ENCODE measurements around the gene NEURL1. TPM values are rescaled to one million over a fixed set of nuclear protein-coding genes. Genes with fewer than 3 reads are reported as not detected.

Gene NEURL1
- total and polyA plus RNA-seq, 10 of the 15 experiments (the other 5 are each of a cell fraction or from before 2014, with no cell fraction given) = 0.02 to 0.05 (median 0.05) TPM; not detected in 6

DNA sequence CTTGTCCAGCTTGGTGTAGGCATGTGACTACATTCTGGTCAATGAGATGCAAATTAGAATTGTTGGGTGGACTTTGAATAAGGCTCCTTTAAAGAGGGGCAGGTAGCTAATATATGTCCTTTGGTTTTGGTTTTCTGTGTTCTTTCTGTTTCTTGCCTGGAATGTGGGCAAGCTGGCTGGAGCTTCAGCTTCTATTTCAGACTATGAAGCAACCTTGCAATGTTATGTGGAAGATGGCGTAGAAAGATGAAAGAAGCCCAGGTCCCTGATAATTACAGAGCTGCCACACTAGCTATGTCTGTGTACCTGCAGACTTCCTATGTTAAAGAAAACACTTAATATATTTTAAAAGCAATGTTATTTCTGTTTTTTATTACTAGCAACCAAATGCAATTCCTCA, 46.2 kb downstream of the NEURL1 start:
- CTCF ChIA-PET = interaction anchor here (1.0 to 1.1 kb wide), 2 partner anchors 12 to 146 kb away, joined by 3 read pairs; no protein-coding TSS in a partner anchor
- TF ChIP-seq, protein P1, sequence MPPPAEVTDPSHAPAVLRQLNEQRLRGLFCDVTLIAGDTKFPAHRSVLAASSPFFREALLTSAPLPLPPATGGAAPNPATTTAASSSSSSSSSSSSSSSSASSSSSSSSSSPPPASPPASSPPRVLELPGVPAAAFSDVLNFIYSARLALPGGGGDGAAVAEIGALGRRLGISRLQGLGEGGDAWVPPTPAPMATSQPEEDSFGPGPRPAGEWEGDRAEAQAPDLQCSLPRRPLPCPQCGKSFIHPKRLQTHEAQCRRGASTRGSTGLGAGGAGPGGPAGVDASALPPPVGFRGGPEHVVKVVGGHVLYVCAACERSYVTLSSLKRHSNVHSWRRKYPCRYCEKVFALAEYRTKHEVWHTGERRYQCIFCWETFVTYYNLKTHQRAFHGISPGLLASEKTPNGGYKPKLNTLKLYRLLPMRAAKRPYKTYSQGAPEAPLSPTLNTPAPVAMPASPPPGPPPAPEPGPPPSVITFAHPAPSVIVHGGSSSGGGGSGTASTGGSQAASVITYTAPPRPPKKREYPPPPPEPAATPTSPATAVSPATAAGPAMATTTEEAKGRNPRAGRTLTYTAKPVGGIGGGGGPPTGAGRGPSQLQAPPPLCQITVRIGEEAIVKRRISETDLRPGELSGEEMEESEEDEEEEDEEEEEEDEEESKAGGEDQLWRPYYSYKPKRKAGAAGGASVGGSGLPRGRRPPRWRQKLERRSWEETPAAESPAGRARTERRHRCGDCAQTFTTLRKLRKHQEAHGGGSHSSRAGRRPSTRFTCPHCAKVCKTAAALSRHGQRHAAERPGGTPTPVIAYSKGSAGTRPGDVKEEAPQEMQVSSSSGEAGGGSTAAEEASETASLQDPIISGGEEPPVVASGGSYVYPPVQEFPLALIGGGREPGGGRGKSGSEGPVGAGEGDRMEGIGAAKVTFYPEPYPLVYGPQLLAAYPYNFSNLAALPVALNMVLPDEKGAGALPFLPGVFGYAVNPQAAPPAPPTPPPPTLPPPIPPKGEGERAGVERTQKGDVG (CRISPR knock-in tag; IDR thresholded peaks at IDR 0.05) = no peak
- TF ChIP-seq, protein P2, sequence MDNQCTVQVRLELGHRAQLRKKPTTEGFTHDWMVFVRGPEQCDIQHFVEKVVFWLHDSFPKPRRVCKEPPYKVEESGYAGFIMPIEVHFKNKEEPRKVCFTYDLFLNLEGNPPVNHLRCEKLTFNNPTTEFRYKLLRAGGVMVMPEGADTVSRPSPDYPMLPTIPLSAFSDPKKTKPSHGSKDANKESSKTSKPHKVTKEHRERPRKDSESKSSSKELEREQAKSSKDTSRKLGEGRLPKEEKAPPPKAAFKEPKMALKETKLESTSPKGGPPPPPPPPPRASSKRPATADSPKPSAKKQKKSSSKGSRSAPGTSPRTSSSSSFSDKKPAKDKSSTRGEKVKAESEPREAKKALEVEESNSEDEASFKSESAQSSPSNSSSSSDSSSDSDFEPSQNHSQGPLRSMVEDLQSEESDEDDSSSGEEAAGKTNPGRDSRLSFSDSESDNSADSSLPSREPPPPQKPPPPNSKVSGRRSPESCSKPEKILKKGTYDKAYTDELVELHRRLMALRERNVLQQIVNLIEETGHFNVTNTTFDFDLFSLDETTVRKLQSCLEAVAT (IDR thresholded peaks at IDR 0.05) = no peak
- TF ChIP-seq SUZ12 (IDR thresholded peaks at IDR 0.05; ENCODE audit: unreplicated experiment) = no peak
- TF ChIP-seq, protein P3, sequence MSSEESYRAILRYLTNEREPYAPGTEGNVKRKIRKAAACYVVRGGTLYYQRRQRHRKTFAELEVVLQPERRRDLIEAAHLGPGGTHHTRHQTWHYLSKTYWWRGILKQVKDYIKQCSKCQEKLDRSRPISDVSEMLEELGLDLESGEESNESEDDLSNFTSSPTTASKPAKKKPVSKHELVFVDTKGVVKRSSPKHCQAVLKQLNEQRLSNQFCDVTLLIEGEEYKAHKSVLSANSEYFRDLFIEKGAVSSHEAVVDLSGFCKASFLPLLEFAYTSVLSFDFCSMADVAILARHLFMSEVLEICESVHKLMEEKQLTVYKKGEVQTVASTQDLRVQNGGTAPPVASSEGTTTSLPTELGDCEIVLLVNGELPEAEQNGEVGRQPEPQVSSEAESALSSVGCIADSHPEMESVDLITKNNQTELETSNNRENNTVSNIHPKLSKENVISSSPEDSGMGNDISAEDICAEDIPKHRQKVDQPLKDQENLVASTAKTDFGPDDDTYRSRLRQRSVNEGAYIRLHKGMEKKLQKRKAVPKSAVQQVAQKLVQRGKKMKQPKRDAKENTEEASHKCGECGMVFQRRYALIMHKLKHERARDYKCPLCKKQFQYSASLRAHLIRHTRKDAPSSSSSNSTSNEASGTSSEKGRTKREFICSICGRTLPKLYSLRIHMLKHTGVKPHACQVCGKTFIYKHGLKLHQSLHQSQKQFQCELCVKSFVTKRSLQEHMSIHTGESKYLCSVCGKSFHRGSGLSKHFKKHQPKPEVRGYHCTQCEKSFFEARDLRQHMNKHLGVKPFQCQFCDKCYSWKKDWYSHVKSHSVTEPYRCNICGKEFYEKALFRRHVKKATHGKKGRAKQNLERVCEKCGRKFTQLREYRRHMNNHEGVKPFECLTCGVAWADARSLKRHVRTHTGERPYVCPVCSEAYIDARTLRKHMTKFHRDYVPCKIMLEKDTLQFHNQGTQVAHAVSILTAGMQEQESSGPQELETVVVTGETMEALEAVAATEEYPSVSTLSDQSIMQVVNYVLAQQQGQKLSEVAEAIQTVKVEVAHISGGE (CRISPR knock-in tag; IDR thresholded peaks at IDR 0.05) = no peak
- TF ChIP-seq GATAD2B (conservative IDR thresholded peaks at IDR 0.05; ENCODE audit: low read depth) = no peak
- no peak for TF ChIP-seq KAT2A (conservative IDR thresholded peaks at IDR 0.05; ENCODE audit: control insufficient read depth, low read depth, low read length)
- TF ChIP-seq, protein P4, sequence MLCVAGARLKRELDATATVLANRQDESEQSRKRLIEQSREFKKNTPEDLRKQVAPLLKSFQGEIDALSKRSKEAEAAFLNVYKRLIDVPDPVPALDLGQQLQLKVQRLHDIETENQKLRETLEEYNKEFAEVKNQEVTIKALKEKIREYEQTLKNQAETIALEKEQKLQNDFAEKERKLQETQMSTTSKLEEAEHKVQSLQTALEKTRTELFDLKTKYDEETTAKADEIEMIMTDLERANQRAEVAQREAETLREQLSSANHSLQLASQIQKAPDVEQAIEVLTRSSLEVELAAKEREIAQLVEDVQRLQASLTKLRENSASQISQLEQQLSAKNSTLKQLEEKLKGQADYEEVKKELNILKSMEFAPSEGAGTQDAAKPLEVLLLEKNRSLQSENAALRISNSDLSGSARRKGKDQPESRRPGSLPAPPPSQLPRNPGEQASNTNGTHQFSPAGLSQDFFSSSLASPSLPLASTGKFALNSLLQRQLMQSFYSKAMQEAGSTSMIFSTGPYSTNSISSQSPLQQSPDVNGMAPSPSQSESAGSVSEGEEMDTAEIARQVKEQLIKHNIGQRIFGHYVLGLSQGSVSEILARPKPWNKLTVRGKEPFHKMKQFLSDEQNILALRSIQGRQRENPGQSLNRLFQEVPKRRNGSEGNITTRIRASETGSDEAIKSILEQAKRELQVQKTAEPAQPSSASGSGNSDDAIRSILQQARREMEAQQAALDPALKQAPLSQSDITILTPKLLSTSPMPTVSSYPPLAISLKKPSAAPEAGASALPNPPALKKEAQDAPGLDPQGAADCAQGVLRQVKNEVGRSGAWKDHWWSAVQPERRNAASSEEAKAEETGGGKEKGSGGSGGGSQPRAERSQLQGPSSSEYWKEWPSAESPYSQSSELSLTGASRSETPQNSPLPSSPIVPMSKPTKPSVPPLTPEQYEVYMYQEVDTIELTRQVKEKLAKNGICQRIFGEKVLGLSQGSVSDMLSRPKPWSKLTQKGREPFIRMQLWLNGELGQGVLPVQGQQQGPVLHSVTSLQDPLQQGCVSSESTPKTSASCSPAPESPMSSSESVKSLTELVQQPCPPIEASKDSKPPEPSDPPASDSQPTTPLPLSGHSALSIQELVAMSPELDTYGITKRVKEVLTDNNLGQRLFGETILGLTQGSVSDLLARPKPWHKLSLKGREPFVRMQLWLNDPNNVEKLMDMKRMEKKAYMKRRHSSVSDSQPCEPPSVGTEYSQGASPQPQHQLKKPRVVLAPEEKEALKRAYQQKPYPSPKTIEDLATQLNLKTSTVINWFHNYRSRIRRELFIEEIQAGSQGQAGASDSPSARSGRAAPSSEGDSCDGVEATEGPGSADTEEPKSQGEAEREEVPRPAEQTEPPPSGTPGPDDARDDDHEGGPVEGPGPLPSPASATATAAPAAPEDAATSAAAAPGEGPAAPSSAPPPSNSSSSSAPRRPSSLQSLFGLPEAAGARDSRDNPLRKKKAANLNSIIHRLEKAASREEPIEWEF (IDR thresholded peaks at IDR 0.05; ENCODE audit: insufficient replicate concordance, low read depth, low read length) = no peak
- no peak for TF ChIP-seq NFYA (IDR thresholded peaks at IDR 0.05; ENCODE audit: borderline replicate concordance, low read depth, low read length)

More for the DNA sequence above, 46.2 kb downstream of the NEURL1 start:
- DNase-seq (ENCODE audit: low read depth, low spot score) (no peak), ATAC-seq (no peak), FAIRE-seq (no peak)
- no TSS peak for BruUV-seq (replicated peaks)
- H3K9me3 ChIP-seq (replicated peaks; ENCODE audit: control insufficient read depth, insufficient read depth, low read length) = no peaks in the 10 kb centered on the region; the same call in 2 of the 3 replicates
- H3K4me2 ChIP-seq (ENCODE audit: control insufficient read depth, insufficient read depth) = no peak overlapping the region
- H2AFZ ChIP-seq (ENCODE audit: control insufficient read depth, low read depth, low read length) = no peak overlapping the region
- ChIA-PET SMC1A (ENCODE audit: uncharacterized antibody, unreplicated experiment) (interaction anchor here (0.6 kb wide), 1 partner anchor 317 kb away, joined by 3 read pairs; no protein-coding TSS in a partner anchor), POLR2A (interaction anchor here (0.5 to 0.9 kb wide), 2 partner anchors 10 to 36 kb away, joined by 3 to 4 read pairs; no protein-coding TSS in a partner anchor), RAD21 (ENCODE audit: unreplicated experiment) (no interaction called here)
- H4K20me1 ChIP-seq (ENCODE audit: control insufficient read depth, insufficient read depth) = no peaks in the 10 kb centered on the region
- H3K27me3 ChIP-seq (replicated peaks in 1 of 2; ENCODE audit: control insufficient read depth in 2 of 2, insufficient read depth in 2 of 2, low read length in 1 of 2) = peaks cover 0 to 2% of the 10 kb centered on the region in 2 experiments; a peak in 2 of 4 replicates
- H3K79me2 ChIP-seq (ENCODE audit: control insufficient read depth, insufficient read depth, low read length) = no peaks in the 10 kb centered on the region
- 100% methylated on average over 1 of the region's 1 CpG for WGBS (ENCODE audit: insufficient coverage, insufficient replicate concordance, low lambda C conversion rate, missing lambda C conversion rate)
- no peak overlapping the region for H3K9ac ChIP-seq (ENCODE audit: control insufficient read depth, insufficient read depth, low read length)
- H3K4me1 ChIP-seq (ENCODE audit: control insufficient read depth, insufficient read depth, low read length) = peaks cover 11% of the 10 kb centered on the region
- intact Hi-C loops (cut with micrococcal nuclease; ENCODE audit: unreplicated experiment) = no loop called here
- no peaks in the 10 kb centered on the region for H3K36me3 ChIP-seq (ENCODE audit: control insufficient read depth in 2 of 2, insufficient read depth in 2 of 2, low read length in 1 of 2)
- in situ Hi-C loops (cut with MboI) = no loop called here
- H3K27ac ChIP-seq (ENCODE audit: control insufficient read depth, insufficient read depth) = no peak overlapping the region
- no peak overlapping the region for H3K4me3 ChIP-seq

Data from GM12878 (cell line).